Fibroblast of skin of right quadriceps (primary cell): ENCODE measurements around the gene HIVEP3.
"Not testable (repeated sequence)": the region's sequence is repeated elsewhere in the genome, so short reads cannot be mapped to it uniquely, and the experiment has no call there.

Experiments
- DNase-seq: peaks from one replicate; pipeline ENCODE4 v3.0.0-alpha.2; 2013

HIVEP3 gene

GRCh38 chr1:41574842-41575241 is 343.9 kb downstream of the HIVEP3 start:
- no peak for DNase-seq

DNA sequence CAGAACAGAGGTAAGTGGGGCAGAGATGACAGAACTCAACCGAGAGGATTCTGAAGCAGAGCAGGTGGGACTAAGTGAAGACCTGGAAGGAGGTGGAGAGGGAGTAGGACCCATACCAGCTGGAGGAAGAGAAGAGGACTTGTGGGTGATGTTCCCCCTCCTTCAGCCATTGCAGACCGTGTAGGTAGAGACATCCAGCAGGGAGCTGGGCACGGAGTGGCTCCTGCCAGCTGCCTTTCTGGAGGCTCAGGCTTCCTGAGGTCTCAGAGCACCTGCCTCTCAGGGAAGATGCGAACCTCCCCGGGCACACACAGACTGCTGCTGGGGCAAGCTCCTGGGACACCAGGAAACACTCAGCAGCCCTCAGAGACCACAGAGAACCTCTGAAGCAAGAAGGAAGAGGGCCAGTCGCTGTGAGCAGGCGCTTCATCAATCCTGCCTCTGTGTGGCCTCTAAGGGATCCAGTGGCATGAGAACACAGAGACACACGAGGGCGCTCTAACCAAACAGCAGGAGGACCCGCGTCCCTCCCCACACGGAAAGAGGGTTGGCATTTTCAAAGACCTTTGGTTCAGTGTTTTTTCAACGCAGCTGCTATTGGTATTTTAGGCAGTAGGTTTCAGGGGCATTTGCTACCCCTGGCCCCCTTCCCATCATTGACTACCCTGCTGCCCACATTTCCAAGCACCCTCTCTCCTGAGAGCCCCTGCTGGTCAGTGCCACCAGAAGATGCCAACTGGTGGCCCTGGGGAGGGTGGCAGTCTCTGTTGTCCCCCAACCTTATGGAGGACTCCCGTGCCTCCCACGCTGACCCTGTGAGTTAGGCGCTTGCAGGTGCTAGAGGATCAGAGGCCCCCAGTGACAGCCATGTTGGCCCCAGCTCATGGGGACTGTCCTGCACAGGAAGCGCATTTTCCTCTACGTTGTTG is 344.7 kb downstream of the HIVEP3 start:
- peak; percentile 83 for DNase-seq

- DNase-seq, result no peak
Observed at GRCh38 chr1:41573194-41573593, 345.5 kb downstream of the HIVEP3 start.

DNA sequence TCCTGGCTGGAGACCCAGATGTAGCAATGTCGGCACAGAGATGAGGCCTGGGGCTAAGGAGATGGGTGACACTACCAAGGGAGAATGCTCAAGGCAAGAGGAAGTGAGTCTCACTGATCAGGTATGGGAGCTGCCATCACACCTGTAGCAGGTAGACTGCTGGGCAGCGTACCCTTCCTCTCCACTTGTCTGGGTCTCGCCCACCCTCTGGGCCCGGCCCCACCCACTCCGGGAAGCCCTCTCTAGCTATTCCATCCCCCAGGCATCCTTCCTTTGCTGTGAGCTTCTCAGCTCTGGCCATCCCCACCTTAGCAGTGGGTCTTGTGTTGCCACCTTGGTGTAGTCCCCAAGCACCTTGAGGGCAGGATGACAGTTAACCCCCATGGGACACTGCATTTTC is 346.5 kb downstream of the HIVEP3 start:
- no peak for DNase-seq

DNA sequence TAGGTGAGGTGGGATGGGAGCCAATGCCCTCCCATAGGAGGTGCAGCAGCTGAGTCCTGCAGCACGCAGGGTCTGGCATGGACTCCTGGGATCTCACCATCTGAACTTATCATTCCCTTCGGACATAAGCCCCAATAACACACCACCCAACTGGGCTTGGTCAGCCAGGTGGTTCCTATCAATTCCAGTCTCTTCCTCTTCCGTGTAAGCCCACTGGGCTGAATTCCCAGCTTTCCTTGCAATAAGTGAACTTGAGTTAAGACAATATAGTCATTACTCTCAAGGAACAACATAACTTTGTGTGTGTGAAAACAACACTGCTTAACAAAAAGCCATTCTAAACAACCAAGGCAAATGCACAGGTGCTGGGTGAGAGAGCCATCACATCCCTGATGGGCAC is 347.7 kb downstream of the HIVEP3 start:
- no peak for DNase-seq

- DNase-seq, result no peak
Observed at GRCh38 chr1:41568204-41568603, 350.5 kb downstream of the HIVEP3 start.

DNA sequence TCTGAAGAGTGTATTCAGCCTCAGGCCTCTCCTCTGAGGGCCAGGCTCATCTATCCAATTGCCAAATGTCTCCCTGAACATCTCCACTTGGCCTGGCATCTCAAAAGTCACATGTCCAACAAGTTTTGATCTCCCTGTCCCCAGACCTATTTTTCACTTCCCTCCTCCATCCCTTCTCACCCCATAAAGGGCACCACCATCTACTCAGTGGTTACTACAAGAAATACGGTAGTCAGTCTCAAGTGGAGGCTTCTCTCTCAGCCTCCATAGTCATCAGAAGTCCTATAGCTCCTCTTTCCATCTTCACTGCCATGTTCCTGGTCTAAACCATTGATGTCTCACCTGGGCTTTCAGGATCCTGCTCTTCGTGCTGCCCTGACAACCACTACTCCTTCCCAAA is 351.8 kb downstream of the HIVEP3 start:
- no peak for DNase-seq

DNA sequence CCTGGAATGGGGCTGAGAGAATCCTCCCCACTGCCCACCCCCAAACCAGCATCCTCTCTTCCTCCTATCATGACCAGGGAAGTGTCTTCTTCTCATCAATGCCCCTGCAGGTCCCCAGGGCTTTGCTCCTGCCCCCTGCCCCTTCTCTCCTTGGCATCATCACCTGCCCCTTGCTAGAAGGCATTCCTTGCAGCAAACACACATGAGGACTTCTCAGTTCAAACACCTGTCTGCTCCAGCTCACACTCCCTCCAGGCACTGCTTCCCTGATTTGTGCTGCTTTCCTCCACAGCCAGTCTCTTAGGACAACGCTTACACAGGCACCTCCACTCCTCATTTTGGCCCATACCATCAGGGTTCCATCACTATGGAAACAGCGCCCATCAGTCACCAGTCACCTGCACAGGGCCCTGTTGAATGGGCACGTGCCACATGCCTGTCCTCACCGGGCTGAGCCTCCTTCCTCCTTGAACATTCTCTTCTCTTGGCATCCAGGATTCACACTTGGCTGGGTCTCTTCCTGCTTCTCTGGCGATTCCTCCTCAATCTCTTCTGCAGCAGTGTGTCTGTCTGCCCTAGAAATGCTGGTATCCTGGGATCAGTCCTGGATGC is 352.3 kb downstream of the HIVEP3 start:
- no peak for DNase-seq

DNA sequence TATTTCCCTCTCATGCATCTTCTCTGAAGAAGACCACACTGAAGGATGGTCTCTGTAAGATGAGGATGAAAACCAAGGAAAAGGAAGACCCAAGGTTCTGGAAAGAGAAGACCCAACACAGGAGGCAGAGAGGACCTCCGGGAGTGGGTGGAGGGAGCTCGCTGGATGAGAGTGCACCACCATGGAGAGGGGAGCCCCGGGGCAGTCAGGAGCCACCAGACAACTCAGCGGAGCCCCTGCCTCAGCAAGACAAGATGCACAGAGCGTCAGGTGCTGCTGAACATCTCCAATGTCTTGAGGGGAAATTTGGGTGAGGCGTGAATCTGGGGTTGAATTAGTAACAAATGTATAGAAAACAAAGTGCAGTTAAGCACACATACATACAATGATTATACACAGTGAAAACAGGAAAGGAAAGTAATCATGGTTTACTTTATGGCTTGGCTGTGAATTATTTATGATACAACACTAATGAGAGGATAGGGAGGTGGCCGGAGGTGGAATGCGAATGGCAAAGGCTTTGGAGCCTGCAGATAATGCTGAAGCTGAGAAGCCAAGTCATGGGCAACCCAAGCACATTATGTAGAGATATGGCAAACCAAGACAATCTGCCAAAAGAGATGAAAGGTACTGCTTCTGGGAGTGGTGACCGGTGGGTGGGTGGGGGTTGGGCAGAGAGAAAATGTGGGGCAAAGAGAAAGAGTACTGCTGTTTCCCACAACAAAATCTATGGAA is 353.8 kb downstream of the HIVEP3 start:
- no peak for DNase-seq

DNA sequence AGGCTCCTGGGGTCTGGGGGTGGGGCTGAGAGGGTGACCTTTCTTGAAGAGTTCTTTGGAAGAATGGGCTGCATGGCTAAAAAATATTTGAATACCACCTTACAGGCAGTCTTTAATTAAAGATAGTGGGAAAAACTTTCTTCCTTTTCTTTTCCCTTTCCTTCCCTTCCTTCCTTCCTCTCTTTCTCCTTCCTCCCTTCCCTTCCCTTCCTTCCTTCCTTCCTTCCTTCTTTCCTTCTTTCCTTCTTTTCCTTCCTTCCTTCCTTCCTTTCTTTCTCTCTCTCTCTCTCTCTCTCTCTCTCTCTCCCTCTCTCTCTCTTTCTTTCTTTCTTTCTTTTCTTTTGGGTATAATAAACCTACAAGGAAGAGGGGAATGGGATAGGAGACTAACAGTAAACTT is 356.4 kb downstream of the HIVEP3 start:
- DNase-seq, result no peak

DNA sequence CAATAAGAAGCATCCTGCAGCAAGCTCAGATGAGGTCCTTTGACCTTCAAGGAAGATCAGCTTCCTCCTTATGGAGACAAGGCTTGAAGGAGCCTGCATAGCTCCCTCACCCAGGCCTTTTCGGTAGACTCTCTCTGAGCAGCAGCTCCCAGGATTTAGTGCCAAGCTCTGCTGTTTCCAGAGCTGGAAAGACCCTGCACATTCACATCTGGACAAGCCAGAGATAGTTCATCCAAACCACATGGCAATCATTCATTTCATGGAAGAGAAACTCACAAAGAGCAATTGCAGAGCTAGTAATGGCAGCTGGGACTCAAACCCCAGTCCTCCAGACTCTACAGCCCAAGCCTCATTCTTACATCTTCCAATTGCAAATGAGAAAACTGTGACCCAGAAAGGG is 357.8 kb downstream of the HIVEP3 start:
- DNase-seq, result no peak

- no peak for DNase-seq
Observed at GRCh38 chr1:41560496-41560895, 358.2 kb downstream of the HIVEP3 start.

DNA sequence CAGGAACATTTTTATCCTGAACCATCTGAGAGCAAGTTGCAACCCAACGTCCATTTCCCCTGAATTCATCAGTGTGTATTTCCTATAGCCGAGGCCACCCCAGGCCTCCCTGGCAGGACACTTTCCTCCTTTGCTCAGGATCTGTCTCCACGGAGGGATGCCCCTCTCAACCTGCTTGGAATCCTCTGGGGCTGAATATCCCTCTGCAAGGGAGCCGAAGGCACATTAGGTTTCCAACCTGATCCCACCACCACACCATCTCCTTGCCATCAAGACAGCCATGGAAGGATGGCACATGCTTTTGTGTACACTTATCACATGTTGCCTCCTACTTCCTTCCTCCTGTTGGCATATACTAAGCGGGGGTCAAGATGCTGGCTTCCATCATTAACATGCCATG is 359.4 kb downstream of the HIVEP3 start:
- DNase-seq, result no peak

DNA sequence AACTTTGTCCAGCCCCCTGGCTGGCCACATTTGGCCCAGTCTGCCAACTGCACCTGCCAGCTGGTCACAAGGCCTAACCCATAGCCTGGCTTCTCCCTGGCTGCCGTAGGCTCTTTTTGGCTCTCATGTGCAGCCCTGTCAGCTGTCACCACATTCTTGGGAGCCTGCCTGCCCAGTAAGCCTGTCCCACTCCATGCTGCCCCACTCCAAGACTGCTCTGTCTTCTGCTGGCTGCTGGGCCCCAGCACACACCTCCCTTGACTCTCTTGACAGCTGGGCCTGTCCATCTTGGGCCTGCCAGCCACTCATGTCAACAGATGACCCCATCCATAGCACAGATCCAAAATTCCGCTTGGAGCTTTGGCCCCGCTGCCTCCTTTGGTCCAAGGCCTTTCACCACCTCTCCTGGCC is 360.0 kb downstream of the HIVEP3 start:
- no peak for DNase-seq

GRCh38 chr1:41557751-41558455 is 360.8 kb downstream of the HIVEP3 start:
- DNase-seq, result no peak

DNA sequence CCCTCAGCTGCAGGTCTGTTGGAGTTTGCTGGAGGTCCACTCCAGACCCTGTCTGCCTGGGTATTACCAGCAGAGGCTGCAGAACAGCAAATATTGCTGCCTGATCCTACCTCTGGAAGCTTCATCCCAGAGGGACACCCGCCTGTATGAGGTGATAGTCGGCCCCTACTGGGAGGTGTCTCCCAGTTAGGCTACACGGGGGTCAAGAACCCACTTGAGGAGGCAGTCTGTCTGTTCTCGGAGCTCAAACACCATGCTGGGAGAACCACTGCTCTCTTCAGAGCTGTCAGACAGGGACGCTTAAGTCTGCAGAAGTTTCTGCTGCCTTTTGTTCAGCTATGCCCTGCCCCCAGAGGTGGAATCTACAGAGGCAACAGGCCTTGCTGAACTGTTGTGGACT is 364.0 kb downstream of the HIVEP3 start:
- not testable (repeated sequence) for DNase-seq

- no peak for DNase-seq
Observed at GRCh38 chr1:41547781-41548560, 370.8 kb downstream of the HIVEP3 start.

DNA sequence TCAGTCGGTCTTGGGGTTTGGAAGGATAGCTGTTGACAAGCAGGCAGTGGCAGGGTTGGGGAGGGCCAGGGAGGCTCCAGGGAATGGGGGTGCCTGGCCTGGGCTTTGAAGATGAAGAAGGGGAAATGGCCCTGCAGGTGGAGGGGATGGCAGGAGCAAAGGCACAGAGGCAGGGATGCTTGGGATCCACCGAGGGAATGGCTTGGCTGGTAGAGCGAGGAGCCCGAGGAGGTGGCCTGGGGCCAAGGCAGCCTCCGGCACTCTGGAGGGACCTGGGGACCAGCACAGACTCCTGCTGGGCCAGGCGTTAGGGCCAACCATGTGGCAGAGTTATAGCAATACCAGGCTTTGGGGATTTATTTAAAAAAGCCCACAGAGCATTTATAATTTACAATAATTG is 371.4 kb downstream of the HIVEP3 start:
- DNase-seq, result no peak

DNA sequence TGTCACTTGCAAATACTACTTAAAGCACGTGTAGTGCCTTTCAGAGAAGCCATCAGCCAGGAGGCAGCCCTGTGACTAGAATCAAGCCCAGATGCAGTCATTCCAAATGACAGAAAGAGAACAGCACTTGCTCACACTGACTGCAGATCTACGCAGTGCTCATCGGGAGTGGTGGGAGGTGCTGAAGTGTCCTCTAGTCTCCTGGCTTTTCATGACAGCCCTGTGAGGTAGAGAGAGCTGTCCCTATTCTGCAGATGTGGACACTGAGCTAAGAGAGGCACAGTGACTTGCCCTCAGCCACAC is 371.9 kb downstream of the HIVEP3 start:
- no peak for DNase-seq

GRCh38 chr1:41545996-41546832 is 372.5 kb downstream of the HIVEP3 start:
- no peak for DNase-seq

DNA sequence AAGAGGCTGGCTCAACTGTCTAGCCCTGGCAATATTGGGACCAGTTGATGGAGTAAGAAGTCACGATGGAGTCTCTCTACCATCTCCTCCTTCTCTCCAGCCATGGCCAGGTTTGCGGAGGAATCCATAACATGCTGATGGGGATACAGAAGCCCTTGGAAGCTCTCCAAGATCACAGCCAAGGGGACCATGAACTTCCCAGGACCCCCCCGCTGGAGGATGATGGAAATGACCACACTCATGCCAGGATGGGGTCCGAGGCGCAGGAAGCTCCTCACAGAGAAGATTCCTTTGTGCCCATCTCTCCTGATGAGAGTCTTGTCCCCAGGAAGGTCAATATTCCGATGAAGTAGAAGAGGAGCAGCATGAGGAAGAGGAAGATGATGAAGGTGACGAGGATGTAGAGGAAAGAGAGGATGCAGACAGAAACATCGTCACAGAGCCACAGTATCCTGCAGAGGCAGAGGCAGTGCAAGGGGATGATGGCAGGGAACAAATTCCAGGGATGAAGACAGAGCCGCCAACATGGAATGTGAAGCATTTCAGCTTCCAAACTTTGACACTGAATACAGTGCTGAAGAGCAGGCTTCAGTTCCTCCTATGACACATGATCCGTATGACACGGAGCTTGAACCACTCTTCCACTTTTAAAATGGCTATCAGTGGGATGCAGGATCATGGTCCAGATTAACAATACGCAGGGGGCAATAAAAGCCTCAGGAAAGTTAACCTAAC is 376.4 kb downstream of the HIVEP3 start:
- peak; percentile 20 for DNase-seq
